Measurements from ENCODE around the gene TSHZ3.

Gene TSHZ3

DNA sequence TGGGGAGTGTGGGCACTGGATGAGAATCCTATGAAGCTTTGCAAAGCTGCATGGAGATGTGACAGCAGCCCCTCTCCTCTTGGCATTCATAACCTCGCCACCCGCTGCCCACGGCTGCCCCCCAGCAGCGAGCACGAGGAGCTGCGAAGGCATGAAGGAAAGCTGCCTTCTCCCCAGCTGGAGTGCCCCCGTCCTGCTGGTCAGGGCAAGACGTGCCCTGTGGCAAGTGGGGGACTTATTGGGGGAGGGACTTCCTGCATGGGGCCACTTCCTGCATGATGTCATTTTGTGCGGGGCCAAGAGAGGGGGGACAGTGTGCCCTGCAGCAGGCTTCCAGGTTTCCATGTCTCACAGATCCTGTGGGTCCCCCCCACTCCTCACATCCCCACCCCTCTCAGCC is 85.9 kb downstream of the TSHZ3 start:
- DNase-seq (ENCODE audit: low read depth in 2 of 2), result no peak

- DNase-seq (ENCODE audit: low read depth in 2 of 2), result no peak
These were observed 86.5 kb downstream of the TSHZ3 start for GRCh38 chr19:31262725-31263191.

DNA sequence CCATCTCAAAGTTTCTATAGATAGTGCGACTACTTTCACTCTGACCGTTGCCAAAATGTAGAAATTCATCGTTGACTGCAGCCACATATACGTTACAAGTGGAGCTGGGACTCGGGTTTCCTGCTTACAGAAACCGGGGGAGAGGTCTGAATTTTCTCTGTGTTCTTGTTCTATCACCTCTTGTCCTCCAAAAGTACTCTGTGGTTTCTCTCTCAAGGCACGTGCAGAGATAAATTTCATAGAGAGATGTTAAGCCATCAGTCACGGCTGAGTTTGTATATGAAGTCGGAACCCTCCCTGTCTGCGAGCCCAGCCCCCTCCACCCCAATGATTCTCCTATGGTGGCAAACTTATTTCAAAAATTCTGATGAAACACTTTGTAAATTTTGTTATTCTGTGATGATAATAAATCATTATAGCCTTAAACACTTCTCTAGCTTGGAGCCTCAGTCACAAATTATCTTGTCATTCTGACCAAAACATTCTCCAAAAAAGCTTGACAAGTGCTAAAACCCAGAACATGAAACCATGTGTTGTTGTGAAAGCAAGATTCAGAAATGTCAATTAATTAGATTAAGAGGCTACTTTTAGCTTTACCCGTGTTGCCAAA is 87.5 kb downstream of the TSHZ3 start:
- DNase-seq (ENCODE audit: low read depth in 2 of 2), result no peak

GRCh38 chr19:31261019-31261602 is 88.1 kb downstream of the TSHZ3 start:
- no peak for DNase-seq (ENCODE audit: low read depth in 2 of 2)

GRCh38 chr19:31260171-31260933 is 88.9 kb downstream of the TSHZ3 start:
- no peak for DNase-seq (ENCODE audit: low read depth in 2 of 2)

- DNase-seq (ENCODE audit: low read depth in 2 of 2), result no peak
These were observed 90.8 kb downstream of the TSHZ3 start for GRCh38 chr19:31258211-31259052.

GRCh38 chr19:31257426-31258130 is 91.7 kb downstream of the TSHZ3 start:
- no peak for DNase-seq (ENCODE audit: low read depth in 2 of 2)

- DNase-seq (ENCODE audit: low read depth in 2 of 2), result no peak
These were observed 92.2 kb downstream of the TSHZ3 start for GRCh38 chr19:31257025-31257424.

- no peak for DNase-seq (ENCODE audit: low read depth in 2 of 2)
These were observed 92.7 kb downstream of the TSHZ3 start for GRCh38 chr19:31256593-31256960.

DNA sequence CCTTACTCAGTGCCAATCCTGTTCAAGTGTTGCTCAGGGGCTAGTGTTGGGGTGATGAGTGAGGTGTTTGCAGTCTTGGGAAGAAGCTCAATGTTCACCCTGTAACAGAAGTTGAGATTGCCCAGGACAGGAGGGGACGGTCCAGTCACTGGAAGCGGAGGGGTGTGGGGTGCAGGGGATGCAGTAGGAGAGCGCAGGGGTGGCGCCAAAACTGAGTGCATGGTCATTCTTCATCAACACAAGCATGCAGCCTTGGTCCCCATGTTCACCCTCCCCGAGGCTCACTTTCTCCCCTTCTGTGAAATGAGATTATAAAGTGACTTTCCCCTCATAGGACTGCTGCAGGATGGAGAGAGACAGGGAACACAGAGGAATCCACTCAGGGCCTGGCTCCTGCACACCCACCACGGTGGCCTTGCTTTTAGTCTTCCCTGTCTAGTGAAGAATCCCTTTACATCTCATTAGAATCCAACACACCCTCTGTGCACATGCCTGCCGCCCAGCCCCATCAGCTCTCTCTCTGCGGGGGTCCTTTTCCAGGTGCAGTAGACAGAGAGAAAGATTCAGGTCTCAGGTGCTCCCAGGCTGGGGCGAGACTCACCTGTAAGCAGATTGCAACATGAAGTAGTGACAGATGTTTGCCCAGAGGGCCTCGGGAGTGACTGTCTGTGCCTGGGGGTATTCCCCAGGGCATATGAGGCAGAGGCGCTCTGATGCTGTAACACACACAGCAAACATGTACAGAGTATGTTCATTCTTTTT is 93.2 kb downstream of the TSHZ3 start:
- no peak for DNase-seq (ENCODE audit: low read depth in 2 of 2)

- DNase-seq (ENCODE audit: low read depth in 2 of 2), result no peak
These were observed 93.9 kb downstream of the TSHZ3 start for GRCh38 chr19:31255174-31255799.

GRCh38 chr19:31254611-31255010 is 94.6 kb downstream of the TSHZ3 start:
- no peak for DNase-seq (ENCODE audit: low read depth in 2 of 2)

GRCh38 chr19:31254180-31254551 is 95.1 kb downstream of the TSHZ3 start:
- no peak for DNase-seq (ENCODE audit: low read depth in 2 of 2)

- DNase-seq (ENCODE audit: low read depth in 2 of 2), result no peak
These were observed 95.6 kb downstream of the TSHZ3 start for GRCh38 chr19:31253526-31254179.

GRCh38 chr19:31252441-31252840 is 96.8 kb downstream of the TSHZ3 start:
- no peak for DNase-seq (ENCODE audit: low read depth in 2 of 2)

- DNase-seq (ENCODE audit: low read depth in 2 of 2), result no peak
These were observed 100.0 kb downstream of the TSHZ3 start for GRCh38 chr19:31249217-31249616.

DNA sequence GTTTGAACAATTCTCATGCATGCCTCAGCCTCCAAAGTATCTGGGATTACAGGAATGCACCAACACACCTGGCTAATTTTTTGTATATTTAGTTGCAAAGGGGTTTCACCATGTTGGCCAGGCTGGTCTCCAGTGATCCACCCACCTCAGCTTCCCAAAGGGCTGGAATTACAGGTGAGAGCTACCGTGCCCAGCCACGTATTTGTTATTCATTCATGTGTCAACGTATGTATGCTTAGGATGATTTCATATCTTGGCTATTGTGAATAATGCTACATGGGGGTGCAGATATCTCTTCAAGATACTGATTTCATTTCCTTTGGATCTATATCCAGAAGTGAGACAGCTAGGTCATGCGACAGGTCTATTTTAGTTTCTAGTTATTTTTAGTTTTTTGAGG is 113.4 kb downstream of the TSHZ3 start:
- no peak for DNase-seq (ENCODE audit: low read depth in 2 of 2)

DNA sequence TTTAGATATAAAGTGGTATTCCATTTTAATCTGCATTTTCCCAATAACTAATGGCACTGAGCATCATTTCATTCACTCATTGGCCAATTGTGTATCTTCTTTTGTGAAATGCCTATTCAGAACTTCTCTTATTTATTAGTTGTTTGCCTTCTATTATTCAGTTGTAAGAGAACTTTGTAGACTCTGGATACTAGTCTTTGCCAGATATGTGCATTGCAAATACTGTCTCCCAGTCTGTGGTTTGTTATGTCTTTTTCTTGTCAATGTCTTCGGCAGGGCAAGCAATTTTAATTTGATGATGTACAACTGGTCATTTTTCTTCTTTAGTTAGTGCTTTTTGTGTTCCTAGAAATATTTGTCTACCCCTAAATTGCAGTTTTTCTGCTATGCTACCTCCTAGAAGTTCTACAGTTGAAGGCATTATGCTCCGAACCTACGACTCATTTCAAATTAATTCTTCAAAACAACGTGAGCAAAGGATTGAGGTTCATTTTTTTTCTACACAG is 115.9 kb downstream of the TSHZ3 start:
- no peak for DNase-seq (ENCODE audit: low read depth in 2 of 2)

GRCh38 chr19:31232871-31233270 is 116.4 kb downstream of the TSHZ3 start:
- no peak for DNase-seq (ENCODE audit: low read depth in 2 of 2)

DNA sequence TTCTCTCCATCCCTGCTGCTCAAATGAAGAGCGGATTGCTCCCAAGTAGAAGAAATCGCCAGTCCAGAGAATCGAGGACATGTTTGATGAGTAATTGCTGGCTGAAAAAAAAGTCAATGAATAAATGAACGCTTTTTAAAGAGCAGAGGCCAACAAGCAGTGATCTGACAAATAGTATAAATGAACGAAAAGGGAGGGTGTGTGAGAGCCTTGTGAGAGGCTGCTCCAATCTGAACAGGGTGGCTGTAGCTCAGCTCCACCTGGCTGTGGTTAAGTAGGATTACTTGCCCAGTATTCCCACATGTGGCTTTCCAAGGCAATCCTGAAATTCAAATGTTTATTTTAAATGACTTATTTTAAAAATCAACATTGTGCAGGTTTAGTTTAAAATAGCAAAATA is 117.1 kb downstream of the TSHZ3 start:
- no peak for DNase-seq (ENCODE audit: low read depth in 2 of 2)

Data from stimulated activated CD8-positive, alpha-beta memory T cell treated with anti-CD3 and anti-CD28 coated beads, Interleukin-2, amount 100 ng/mL, for 48 hours (primary cell).